Muscle layer of duodenum (tissue), 2 donors: ENCODE measurements around the gene MAP4K4.

Source experiments
- H3K27ac ChIP-seq: one replicate; pipeline ENCODE4 v1.7.0; 2013; ENCODE audit warnings: mild to moderate bottlenecking, low read length
- H3K27me3 ChIP-seq: one replicate; pipeline ENCODE4 v1.7.0; 2013; ENCODE audit warnings: low read depth, mild to moderate bottlenecking, control low read depth, low read length
- H3K36me3 ChIP-seq, 2 donors: one replicate each; pipeline ENCODE4 v1.7.0; 2013; ENCODE audit warnings: low read length in 2 of 2, control low read depth in 1 of 2, mild to moderate bottlenecking in 1 of 2; ENCODE audit not compliant: insufficient read depth in 2 of 2, control insufficient read depth in 1 of 2
- H3K4me1 ChIP-seq, 2 donors: one replicate each; pipeline ENCODE4 v1.7.0; 2013; ENCODE audit warnings: low read length in 2 of 2, mild to moderate bottlenecking in 2 of 2, control low read depth in 1 of 2, moderate library complexity in 1 of 2; ENCODE audit not compliant: insufficient read depth in 2 of 2, control insufficient read depth in 1 of 2
- H3K4me3 ChIP-seq, 2 donors: one replicate each; pipeline ENCODE4 v1.7.0; 2013; ENCODE audit warnings: low read length in 2 of 2, low read depth in 1 of 2, mild to moderate bottlenecking in 1 of 2
- H3K9me3 ChIP-seq, 2 donors: one replicate each; pipeline ENCODE4 v1.7.0; 2013; ENCODE audit warnings: low read length in 2 of 2, control low read depth in 1 of 2, mild to moderate bottlenecking in 1 of 2; ENCODE audit not compliant: control insufficient read depth in 1 of 2
- donor health status: healthy.

The MAP4K4 gene

GRCh38 chr2:101869527-101869926 is 172.0 kb downstream of the MAP4K4 start:
- Histone ChIP-seq H3K27ac (no peak overlapping the region), H3K4me1 (no peaks in the 10 kb centered on the region), H3K27me3 (no peaks in the 10 kb centered on the region), H3K4me3 (no peak overlapping the region), H3K9me3 (no peaks in the 10 kb centered on the region), H3K36me3 (peaks cover 79 to 85% of the 10 kb centered on the region in 2 donors)

- H3K4me1 ChIP-seq: no peaks in the 10 kb centered on the region
- no peak overlapping the region for H3K4me3 ChIP-seq
- H3K27ac ChIP-seq: no peak overlapping the region
- no peaks in the 10 kb centered on the region for H3K27me3 ChIP-seq
- no peaks in the 10 kb centered on the region for H3K9me3 ChIP-seq
- H3K36me3 ChIP-seq: peaks cover 80 to 84% of the 10 kb centered on the region in 2 donors
These were observed 172.9 kb downstream of the MAP4K4 start for GRCh38 chr2:101870444-101870843.

- Histone ChIP-seq H3K4me1 (no peaks in the 10 kb centered on the region), H3K36me3 (peaks cover 77 to 80% of the 10 kb centered on the region in 2 donors)
These were observed 174.0 kb downstream of the MAP4K4 start for GRCh38 chr2:101871480-101871879.

GRCh38 chr2:101872480-101872879 is 175.0 kb downstream of the MAP4K4 start:
- Histone ChIP-seq H3K27ac (no peak overlapping the region), H3K4me1 (no peaks in the 10 kb centered on the region), H3K4me3 (no peak overlapping the region), H3K27me3 (no peaks in the 10 kb centered on the region), H3K36me3 (peaks cover 77 to 79% of the 10 kb centered on the region in 2 donors), H3K9me3 (no peaks in the 10 kb centered on the region)

More at GRCh38 chr2:101871480-101871879, 174.0 kb downstream of the MAP4K4 start:
- Histone ChIP-seq H3K27me3 (no peaks in the 10 kb centered on the region), H3K27ac (no peak overlapping the region), H3K9me3 (no peaks in the 10 kb centered on the region), H3K4me3 (no peak overlapping the region)

GRCh38 chr2:101873543-101873942 is 176.0 kb downstream of the MAP4K4 start:
- H3K36me3 ChIP-seq: peaks cover 73 to 74% of the 10 kb centered on the region in 2 donors
- no peaks in the 10 kb centered on the region for H3K9me3 ChIP-seq
- no peaks in the 10 kb centered on the region for H3K27me3 ChIP-seq
- no peak overlapping the region for H3K27ac ChIP-seq
- H3K4me3 ChIP-seq: no peak overlapping the region
- H3K4me1 ChIP-seq: no peaks in the 10 kb centered on the region

GRCh38 chr2:101874069-101874468 is 176.6 kb downstream of the MAP4K4 start:
- Histone ChIP-seq H3K9me3 (no peaks in the 10 kb centered on the region), H3K4me3 (no peak overlapping the region), H3K36me3 (peaks cover 74% of the 10 kb centered on the region in 2 donors), H3K27ac (no peak overlapping the region), H3K27me3 (no peaks in the 10 kb centered on the region), H3K4me1 (no peaks in the 10 kb centered on the region)

GRCh38 chr2:101879466-101879865 is 182.0 kb downstream of the MAP4K4 start:
- Histone ChIP-seq H3K9me3 (no peaks in the 10 kb centered on the region), H3K4me3 (no peak overlapping the region), H3K36me3 (peaks cover 40 to 42% of the 10 kb centered on the region in 2 donors), H3K4me1 (no peaks in the 10 kb centered on the region), H3K27me3 (no peaks in the 10 kb centered on the region), H3K27ac (no peak overlapping the region)

- Histone ChIP-seq H3K4me1 (no peaks in the 10 kb centered on the region), H3K9me3 (no peaks in the 10 kb centered on the region), H3K27ac (no peak overlapping the region), H3K27me3 (no peaks in the 10 kb centered on the region), H3K4me3 (no peak overlapping the region), H3K36me3 (peaks cover 32 to 36% of the 10 kb centered on the region in 2 donors)
These were observed 183.6 kb downstream of the MAP4K4 start for GRCh38 chr2:101881131-101881530.

GRCh38 chr2:101882769-101883307 is 185.3 kb downstream of the MAP4K4 start:
- H3K9me3 ChIP-seq: no peaks in the 10 kb centered on the region
- H3K27ac ChIP-seq: no peak overlapping the region
- H3K4me3 ChIP-seq: no peak overlapping the region
- peaks cover 31 to 42% of the 10 kb centered on the region in 2 donors for H3K36me3 ChIP-seq
- H3K4me1 ChIP-seq: no peaks in the 10 kb centered on the region
- no peaks in the 10 kb centered on the region for H3K27me3 ChIP-seq

- Histone ChIP-seq H3K4me1 (no peaks in the 10 kb centered on the region), H3K27ac (no peak overlapping the region), H3K36me3 (peaks cover 31 to 41% of the 10 kb centered on the region in 2 donors), H3K27me3 (no peaks in the 10 kb centered on the region), H3K4me3 (no peak overlapping the region), H3K9me3 (no peaks in the 10 kb centered on the region)
These were observed 186.4 kb downstream of the MAP4K4 start for GRCh38 chr2:101883860-101884259.

GRCh38 chr2:101884423-101884822 is 186.9 kb downstream of the MAP4K4 start:
- peaks cover 36 to 46% of the 10 kb centered on the region in 2 donors for H3K36me3 ChIP-seq
- no peaks in the 10 kb centered on the region for H3K9me3 ChIP-seq
- no peaks in the 10 kb centered on the region for H3K4me1 ChIP-seq
- no peaks in the 10 kb centered on the region for H3K27me3 ChIP-seq
- H3K4me3 ChIP-seq: no peak overlapping the region
- H3K27ac ChIP-seq: peak overlapping the region; percentile 8

- no peak overlapping the region for H3K4me3 ChIP-seq
- no peaks in the 10 kb centered on the region for H3K4me1 ChIP-seq
- no peaks in the 10 kb centered on the region for H3K27me3 ChIP-seq
- peaks cover 47 to 59% of the 10 kb centered on the region in 2 donors for H3K36me3 ChIP-seq
- H3K9me3 ChIP-seq: no peaks in the 10 kb centered on the region
- no peak overlapping the region for H3K27ac ChIP-seq
These were observed 189.8 kb downstream of the MAP4K4 start for GRCh38 chr2:101887328-101887727.
